ENCODE results near the gene POLR3A.
"Not testable (repeated sequence)": the region's sequence is repeated elsewhere in the genome, so short reads cannot be mapped to it uniquely, and the experiment has no call there.

Gene POLR3A

DNA sequence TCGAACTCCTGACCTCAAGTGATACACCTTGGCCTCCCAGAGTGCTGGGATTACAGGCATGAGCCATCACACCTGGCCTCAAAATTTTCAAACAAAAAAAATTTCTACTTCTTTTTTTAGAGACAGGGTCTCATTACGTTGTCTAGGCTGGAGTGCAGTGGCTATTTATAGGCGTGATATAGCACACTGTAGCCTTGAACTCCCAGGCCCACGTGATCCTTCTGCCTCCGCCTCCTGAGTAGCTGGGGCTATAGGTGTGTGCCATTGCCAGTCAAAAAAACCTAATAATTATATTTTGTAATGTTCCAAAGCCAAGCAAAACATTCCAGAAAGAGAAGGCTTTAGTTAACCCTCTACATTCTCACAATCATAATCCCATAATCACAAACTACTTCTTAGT is 13.8 kb downstream of the POLR3A start:
- no peak for DNase-seq

DNA sequence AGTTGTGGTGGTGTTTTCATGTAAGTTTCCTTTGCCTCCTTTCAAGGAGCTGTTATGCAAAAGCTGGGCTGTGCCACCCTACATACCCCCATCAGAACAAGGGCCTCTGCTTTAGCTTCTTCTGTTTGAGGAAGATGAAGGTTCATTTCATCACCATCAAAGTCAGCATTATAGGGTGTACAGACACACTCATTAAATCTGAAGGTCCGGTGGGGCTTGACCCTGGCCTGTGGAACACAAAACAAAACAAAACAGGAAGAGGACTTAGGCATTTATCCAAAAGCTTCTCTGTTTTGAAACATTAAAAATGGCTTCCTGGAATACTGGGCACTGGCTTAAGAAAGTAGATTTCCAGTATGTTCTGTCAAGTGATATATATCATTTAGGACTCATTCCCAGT is 15.8 kb downstream of the POLR3A start:
- no peak for DNase-seq

DNA sequence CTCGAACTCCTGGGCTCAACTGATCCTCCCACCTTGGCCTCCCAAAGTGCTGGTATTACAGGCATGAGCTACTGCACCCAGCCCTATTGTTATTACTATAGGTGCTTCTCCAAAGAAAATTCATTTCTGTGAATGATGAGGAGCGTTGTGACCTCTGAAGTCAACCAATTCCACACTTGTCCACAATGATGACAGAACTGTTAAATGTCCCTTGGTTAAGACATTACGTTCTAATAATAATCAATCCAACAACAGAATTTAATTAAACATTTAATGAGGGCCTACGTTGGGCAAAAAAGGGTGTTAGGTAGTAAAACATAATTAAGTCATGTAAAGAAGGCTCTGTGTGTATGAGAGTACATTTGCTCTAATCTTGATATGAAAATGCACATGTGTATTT is 18.2 kb downstream of the POLR3A start:
- DNase-seq = no peak

DNA sequence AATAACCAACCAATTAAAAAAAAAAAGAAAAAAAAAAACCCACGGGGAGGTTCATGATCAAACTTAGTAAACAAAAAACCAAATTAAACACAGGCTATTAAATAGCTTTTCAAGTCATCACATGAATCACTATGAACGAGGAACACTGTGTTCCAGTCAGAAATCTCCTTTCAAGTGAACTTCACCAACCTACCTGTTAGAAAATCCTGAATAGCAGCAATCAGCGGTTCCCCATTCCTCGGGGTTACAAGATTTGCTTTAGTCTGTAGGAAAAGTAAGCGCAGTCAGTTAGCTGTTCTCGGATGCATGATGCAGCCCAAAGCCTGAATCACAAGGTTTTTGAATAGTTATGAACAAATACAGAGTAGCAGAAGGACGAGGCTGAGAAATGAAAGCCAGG is 19.0 kb downstream of the POLR3A start:
- DNase-seq = no peak

DNA sequence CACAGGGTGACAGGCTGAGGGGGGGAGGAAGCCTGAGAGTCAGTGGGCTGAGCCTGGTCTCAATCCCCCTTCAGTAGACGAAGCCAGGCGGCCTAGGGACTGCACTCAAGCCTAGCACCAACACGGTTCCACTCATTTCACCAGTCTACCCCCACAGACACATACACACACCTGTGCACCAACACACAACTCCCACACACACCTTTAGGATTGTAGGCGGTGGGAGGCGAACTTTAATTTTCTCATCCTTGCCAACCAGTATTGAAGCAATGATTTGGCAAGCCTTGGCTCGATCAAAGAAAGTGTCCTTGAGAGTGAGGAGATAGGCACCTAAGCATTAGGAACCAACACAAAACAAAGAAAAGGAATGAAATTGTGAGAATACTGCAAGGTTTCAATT is 19.7 kb downstream of the POLR3A start:
- DNase-seq = no peak

DNA sequence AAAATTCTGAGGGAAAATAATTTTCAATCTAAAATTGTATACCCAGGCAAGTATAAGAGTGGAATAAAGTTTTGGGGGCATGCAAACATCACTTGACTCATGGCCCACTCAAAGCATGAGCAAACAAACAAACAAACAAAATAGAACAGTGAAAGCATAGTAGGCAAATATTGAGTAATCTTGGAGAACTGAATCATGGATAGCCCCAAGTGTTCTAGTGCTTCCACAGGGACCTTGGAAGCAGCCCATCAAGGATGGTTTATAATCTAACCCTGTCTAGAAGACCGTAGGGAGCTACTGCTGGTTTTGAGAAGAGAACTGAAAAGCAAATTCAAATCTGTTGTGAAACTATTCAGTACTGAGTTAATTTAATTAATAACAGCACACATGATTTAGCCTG is 22.1 kb downstream of the POLR3A start:
- DNase-seq = no peak

DNA sequence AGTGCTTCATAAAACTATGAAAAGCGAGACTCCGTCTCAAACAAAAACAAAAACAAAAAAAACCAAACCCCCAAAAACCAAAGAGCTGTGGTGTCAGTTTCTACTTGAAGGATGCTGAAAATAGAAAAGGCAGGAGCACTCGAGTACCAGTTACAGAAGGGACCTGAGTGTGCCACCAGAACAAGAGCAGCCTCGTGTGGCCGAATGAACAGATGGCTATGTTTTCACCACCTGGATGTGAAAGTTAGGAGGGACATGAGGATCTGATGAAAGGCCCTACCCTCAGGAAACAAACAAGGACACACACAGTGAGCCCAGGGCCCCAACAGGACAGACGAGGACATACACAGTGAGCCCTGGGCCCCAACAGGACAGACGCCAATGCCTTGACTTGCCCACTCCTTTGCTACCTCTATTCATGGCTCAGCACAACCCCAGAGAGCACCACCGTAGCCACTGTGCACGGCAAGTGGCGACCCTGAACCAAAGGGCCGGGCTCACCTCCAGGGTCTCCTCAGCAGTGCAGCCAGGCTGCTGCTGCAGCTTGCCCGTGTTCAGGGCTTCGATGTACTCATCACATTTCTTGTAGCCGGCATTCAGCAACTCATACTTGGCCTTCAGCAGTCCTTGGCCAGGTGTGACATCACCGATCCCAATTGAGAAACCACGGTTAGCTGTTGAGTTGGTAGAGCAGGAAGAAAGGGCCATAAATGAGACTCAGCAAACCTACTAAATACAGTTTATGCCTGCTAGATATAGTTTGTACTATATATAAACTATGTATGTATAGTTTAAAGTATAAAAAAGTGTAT is 24.9 kb downstream of the POLR3A start:
- no peak for DNase-seq

DNA sequence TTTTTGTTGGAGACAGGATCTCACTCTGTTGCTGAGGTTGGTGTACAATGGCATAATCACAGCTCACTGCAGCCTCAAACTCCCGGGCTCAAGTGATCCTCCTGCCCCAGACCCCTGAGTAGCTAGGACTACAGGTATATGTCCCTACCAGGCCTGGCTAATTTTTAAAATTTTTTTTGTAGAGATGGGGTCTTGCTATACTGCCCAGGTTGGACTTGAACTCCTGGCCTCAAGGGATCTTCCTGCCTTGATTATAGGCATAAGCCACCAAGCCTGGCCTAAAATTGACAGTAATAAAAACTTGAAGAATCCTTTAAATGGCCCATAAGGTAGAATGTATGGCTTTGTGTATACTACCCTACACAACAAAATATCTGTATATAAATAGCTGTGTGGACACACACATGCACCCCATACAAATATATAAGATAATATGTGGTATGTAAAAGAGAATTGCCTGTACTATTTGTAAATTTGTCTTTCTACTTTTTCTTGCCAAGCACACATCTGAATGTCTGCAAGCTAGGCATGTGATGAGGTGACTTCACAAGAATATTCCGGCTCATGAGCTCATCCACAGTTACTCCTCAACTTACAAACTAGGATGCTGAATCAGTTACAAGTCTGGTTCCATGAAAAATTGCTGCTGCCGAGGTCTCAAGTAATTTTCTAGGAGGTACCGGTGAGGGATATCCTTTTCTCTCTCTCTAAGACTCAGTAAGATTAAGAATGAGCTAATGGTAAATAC is 26.6 kb downstream of the POLR3A start:
- no peak for DNase-seq

DNA sequence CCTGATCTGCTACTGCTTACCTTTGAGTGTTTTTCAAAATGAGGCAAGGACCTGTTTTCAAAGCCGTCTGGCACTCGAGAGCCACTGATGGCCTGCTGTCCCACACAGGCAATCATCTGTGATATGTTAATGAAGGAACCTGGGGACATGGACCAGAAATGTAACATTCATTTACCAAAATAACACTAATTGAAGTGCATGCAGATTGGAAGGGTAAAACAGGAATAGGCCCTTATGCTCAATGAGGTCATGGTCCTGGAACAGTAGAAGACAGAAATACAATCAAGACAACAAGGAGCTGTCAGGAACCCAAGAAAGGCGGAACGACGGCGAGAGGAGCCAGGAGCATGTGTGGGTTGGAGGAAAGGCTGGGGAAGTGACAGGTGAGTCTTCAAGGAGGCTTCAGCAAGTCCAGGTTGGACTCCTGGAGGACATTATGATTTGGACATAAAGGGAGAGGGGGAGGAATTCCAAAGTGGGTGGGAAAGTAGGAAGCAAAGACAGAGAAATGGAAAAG is 28.3 kb downstream of the POLR3A start:
- no peak for DNase-seq

DNA sequence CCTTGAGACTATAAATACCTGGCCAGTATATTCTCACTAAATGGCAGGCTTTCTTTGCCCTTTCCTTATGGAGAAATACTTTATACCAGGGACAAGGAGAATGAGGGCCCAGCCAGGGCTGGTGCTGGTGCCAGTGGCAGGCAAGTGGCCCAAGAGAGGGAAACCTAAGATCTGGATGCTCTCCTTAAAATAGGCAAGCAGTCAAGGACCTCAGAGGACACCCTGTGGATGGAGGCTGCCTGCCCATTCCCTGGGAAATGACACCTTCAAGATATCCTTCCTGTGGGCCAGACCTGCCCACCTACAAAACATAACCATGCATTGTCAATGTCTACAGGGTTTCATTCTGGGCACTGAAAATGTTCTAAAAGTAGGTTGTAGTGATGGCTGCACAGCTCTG is 29.1 kb downstream of the POLR3A start:
- no peak for DNase-seq

DNA sequence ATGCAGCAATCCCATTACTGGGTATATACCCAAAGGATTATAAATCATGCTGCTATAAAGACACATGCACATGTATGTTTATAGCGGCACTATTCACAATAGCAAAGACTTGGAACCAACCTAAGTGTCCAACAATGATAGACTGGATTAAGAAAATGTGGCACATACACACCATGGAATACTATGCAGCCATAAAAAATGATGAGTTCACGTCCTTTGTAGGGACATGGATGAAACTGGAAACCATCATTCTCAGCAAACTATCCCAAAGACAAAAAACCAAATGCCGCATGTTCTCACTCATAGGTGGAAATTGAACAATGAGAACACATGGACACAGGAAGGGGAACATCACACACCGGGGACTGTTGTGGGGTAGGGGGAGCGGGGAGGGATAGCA is 30.5 kb downstream of the POLR3A start:
- not testable (repeated sequence) for DNase-seq

DNA sequence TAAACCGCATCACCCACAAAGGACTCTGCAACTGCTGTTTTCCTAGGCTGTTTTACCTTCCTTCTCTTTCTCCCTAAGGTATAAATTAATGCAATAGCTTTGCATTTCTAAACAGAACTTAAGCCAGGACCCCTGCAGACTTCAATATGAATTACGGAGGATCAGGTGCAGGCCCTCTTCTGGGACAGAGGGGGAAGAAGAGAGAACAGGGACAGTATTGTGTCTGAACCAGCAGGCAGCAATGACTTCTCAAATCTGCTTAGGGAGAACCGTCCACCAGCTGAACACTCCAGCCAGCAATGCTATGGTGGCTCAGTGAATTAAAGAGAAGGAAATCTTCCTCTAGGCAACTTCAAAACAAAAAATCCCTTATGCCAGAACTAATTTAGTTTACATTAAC is 35.7 kb downstream of the POLR3A start:
- no peak for DNase-seq

DNA sequence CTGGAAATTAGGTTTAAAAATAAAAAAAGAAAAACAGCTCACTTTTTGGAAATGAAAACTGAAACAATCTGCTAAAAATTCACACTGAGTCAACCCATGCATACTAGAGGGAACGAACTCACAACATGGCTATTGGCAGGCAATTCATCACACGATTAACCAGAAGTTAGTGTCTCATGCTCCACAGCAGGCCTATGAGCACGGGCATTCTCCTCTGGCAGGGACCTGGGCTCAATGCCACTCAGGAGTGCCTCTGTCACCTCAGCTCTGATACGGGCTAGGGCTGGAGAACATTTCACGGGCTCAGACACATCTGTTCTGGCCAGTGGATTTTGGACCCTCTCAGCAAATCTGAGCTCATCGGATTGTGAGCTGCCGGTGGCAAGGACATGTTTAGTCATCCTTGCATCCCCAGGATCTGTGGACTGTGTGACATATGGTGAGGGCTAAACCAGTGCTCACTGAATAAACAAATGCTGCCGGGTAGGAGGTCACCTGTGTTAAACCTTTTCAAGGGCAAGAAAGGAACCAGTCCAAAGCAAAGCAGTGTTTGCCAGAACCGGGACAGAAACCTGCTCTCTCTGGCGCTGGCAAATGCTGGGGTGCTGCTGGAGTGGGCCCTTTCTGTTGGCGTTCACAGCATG is 40.1 kb downstream of the POLR3A start:
- no peak for DNase-seq

DNA sequence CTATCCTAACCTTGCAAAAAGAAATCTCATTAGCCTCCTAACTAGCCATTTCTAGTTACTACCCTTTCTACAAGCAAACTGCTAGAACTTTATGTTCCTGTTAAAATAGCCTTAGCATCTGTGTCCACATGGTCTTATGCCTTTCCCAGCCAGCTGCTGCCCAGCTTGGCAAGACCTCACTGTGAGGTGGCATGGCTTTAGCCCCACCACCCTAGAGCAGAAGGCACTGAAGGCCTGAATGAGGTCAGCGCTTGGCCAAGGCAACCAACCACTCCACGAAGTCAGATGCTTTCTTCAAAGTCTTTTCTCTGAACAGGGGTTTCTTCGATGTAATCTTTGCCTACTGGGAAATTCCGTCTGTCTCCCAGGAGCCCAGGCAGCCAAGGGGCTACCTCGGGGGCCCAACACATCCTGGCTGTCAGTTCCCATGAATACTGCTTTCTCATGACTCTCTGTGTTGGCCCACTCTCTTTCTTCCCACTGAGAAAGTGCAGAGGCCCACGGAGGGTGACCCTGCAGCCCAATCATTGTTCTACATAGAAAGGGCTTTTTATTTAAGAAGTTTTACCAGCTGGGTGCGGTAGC is 41.6 kb downstream of the POLR3A start:
- no peak for DNase-seq

DNA sequence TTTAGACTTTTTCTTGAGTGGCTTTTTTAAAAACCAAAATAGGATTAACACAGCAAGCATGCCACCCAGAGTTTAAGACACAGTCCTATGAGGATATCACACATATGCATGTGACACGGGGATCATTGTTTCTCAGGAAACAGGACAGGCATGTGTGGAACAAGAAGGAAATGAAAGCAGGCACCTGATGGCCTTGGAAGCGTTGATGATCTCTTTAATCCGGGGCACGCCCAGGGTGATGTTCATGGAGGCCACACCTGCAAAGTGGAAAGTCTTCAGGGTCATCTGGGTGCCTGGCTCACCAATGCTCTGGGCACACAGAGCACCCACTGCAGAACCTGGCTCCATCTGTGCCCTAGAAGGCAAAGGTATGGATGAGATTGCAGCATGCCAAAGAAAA is 44.3 kb downstream of the POLR3A start:
- DNase-seq = no peak

DNA sequence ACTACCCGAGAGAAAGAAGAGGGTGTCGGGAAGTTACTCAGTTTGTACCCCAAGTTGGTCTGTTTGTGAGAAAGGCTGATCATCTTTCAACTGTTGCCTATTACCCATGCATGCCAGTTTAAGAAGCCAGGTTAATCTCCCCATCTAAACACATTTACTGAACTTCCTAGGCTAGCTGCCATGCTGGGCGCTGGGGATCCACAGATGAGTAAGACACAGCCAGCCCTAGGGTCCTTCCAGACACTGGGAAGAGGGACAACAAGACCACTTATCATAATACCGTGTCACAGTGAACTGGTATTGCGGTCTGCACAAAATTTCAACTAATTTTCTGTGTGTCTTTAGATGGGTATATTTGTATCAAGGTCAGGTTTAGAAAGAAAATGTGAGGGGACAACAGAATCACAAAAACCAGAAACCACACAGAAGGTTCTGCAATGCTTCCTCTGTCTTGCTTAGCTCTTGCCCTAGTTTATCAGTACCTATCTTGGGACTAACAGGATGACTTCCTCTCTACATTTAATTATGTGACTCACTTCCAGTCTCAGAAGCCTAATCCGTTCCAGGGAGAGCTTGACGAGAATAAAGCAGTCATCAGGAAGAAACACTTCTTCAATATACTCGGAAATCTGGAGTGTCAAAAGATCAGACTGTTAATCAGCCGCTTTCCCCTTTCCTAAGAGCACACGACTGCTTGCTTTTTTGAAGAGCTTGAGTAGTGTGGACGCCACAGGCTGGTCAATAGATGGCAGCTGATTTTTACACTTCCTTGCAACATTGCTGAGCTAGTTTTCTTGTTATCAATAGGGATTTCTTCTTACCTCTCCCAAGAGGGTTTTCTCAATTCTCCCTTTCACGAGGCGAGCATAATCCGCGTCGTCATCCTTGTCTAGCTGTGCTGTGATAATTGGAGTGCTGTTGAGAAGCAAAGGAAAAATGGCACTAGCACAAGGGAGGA is 45.7 kb downstream of the POLR3A start:
- no peak for DNase-seq

DNA sequence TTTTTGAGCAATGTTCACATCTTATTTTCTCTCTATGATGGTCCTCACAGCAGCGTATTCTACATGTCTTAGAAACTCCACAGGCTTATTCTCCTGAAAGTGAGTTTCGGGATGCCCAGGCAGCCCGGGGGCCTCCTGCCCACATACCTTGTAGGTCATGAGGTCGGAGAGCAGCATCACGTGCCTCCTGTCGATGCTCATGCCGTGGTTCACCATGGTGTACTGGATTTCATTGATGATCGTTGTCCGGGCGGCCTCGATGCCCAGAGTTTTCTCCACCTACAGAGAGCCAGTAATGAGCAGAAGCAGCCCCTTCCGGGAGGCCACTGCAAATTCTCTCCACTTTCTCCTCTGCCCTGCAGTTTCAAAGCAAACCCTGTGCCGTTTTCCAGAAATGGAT is 48.0 kb downstream of the POLR3A start:
- DNase-seq = no peak

DNA sequence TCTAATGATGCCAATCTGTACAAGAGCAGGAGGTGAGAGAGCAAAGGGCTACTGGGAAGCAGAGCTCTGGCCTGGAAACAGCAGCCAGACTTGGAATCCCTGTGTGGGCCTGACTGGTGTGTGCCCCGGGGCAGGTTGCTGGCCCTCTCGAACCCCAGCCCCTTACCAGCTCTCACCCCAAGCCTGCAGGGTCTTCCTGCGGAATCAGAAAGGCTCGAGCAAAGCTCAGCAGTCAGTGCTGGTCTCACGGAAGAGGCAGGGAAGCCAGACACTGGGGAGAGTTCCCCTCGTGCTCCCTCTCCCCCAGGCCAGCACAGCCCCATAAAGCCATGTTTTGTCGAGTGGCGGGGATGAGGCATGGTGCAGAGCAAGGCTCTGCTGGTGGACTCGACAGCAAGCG is 50.1 kb downstream of the POLR3A start:
- no peak for DNase-seq

DNA sequence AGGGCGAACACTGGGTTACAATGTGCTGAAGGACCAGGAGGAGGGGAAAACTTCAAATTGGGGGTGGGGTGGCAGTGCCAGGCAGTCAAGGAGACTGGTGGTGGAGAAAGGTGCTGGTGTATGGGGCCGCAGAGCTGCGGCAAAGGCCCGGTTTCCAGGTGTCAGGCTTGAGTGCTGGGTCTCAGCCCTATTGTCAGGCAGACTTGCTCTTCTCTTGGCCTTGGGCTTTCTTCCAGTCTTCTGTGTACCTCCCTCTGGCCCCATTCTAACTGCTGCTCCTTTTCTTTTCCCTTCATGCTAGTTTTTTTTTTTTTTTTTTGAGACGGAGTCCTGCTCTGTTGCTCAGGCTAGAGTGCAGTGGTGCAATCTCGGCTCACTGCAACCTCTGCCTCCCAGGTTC is 51.0 kb downstream of the POLR3A start:
- DNase-seq = no peak

DNA sequence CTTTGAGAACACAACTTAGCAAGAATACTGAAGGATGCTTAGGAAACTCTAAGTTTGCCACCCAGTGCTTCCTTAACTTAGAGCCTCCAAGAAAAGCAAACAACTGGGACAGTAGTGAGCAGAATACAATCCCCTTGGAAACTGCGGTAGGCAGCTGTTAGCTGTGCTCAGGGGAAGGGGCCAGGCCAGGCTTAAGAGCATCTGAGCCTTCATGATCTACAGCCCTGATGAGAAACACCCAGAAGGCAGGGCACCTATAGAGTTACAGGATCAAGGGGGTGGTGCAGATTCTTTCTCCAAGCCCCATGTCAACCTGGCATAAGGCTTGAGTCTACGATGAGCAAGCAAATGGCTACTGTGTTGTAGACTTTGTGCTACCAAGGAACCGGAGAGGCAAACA is 51.4 kb downstream of the POLR3A start:
- DNase-seq = no peak

DNA sequence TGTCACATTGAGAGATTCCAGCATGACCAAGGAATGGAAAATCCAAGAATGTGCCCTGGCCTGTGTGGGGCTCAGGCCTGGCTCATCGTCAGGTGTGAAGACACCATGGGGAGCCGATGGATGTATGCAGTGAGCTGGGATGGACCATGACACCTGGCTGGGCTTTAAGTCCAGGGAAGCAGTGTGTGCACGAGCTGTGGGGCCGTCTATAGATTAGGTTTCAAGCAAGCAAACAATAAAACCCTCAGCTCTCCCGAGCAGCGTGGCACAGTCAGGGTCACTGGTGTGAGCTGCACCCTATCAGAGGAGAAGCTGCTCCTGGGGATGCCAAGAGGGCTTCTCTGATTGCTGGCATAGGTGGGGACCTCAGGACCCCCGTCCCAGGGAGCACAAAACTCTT is 52.3 kb downstream of the POLR3A start:
- DNase-seq = no peak

DNA sequence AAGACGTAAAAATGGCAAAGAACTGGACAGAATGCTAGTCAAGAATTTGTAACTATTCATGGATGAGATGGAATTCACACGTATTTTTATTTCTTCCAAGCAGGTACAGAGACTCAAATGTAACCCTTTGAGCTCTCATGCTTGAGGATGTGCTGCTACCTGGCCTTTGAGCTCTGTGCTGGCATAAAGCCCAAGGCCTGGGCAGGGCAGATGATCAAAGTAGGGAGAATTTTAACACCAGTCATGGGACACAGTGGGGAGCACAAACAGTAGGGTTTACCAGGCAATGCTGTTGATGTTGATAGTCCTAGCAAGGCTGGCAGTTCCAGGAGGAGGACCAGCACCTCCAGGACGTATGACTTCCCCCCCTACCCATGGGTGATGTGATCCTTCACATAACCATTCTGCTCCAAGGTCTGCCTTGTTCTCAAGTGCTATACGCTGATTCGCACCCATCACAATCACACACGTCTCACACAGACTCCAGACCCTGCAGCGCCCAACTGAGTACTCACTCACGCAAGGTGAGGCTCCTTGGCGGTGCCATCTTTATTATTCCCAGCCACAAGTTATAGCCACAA is 54.1 kb downstream of the POLR3A start:
- no peak for DNase-seq

All from activated T-cell treated with anti-CD3 and anti-CD28 coated beads, Interleukin-2, amount 50 U/mL, for 48 hours (primary cell).